GM21529 (cell line): Measurements from ENCODE around the gene TAF11L2.
"Not testable (repeated sequence)": the region's sequence is repeated elsewhere in the genome, so short reads cannot be mapped to it uniquely, and the experiment has no call there.

ENCODE experiments used
- ATAC-seq: cut with Tn5 transposase; IDR thresholded peaks from one replicate; pipeline ENCODE4 v1.9.1; 2021; ENCODE audit not compliant: unreplicated experiment

TAF11L2 gene

GRCh38 chr5:17524935-17525334, 26.9 kb downstream of the TAF11L2 start, which contains the start of gene TAF11L5:
Gene TAF11L5, plus strand, starts transcription at chr5:17525235.
- not testable (repeated sequence) for ATAC-seq

- ATAC-seq: not testable (repeated sequence)
Observed at GRCh38 chr5:17526504-17526903, 28.5 kb downstream of the TAF11L2 start.

- not testable (repeated sequence) for ATAC-seq
Observed at GRCh38 chr5:17528369-17528768, 30.3 kb downstream of the TAF11L2 start, which contains the start of gene TAF11L6. Gene TAF11L6, plus strand, starts transcription at chr5:17528669.
